DOHH2 (cell line): ENCODE measurements around the gene NME3.

ENCODE experiments used
- EZH2phosphoT487 ChIP-seq: fragments of 200-600 bp; sonication (generic); IDR thresholded peaks from 2 replicates; pipeline ENCODE4 v1.6.1; 2017; ENCODE audit warnings: borderline replicate concordance, mild to moderate bottlenecking, antibody characterized with exemption, low read length, moderate library complexity, mixed read lengths
- TF ChIP-seq, protein P1 (sequence below): fragments of 200-600 bp; sonication (generic); IDR thresholded peaks from one replicate; pipeline ENCODE4 v1.5.1; 2014; ENCODE audit warnings: antibody characterized with exemption, mild to moderate bottlenecking, low read depth, low read length; ENCODE audit not compliant: poor library complexity, severe bottlenecking

- TF ChIP-seq, protein P1, sequence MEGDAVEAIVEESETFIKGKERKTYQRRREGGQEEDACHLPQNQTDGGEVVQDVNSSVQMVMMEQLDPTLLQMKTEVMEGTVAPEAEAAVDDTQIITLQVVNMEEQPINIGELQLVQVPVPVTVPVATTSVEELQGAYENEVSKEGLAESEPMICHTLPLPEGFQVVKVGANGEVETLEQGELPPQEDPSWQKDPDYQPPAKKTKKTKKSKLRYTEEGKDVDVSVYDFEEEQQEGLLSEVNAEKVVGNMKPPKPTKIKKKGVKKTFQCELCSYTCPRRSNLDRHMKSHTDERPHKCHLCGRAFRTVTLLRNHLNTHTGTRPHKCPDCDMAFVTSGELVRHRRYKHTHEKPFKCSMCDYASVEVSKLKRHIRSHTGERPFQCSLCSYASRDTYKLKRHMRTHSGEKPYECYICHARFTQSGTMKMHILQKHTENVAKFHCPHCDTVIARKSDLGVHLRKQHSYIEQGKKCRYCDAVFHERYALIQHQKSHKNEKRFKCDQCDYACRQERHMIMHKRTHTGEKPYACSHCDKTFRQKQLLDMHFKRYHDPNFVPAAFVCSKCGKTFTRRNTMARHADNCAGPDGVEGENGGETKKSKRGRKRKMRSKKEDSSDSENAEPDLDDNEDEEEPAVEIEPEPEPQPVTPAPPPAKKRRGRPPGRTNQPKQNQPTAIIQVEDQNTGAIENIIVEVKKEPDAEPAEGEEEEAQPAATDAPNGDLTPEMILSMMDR: no peak
- TF ChIP-seq EZH2phosphoT487: no peak
These were observed 8.3 kb downstream of the NME3 start for GRCh38 chr16:1762879-1763520.
